A549 (cell line): ENCODE data around the gene C1orf53.

Experiments used
- CHD2 ChIP-seq: fragments of 150-350 bp; IDR thresholded peaks from 2 replicates; pipeline ENCODE4 v1.6.1; 2014; ENCODE audit warnings: low read length; ENCODE audit not compliant: partially characterized antibody
- CHD4 ChIP-seq: fragments of 200-600 bp; sonication (generic); IDR thresholded peaks from 2 replicates; pipeline ENCODE4 v1.6.1; 2016; ENCODE audit warnings: antibody characterized with exemption, mild to moderate bottlenecking, borderline replicate concordance
- ESRRA ChIP-seq: fragments of 150-350 bp; IDR thresholded peaks from 2 replicates; pipeline ENCODE4 v1.6.1; 2014; ENCODE audit warnings: mild to moderate bottlenecking, low read length, borderline replicate concordance
- MAFK ChIP-seq: fragments of 450-650 bp; IDR thresholded peaks from 2 replicates; pipeline ENCODE4 v1.6.1; 2014; ENCODE audit not compliant: partially characterized antibody
- NFE2L2 ChIP-seq: fragments of 150-350 bp; conservative IDR thresholded peaks from 2 replicates; pipeline ENCODE4 v1.6.1; 2014; ENCODE audit warnings: low read length
- PBX3 ChIP-seq: IDR thresholded peaks from 2 replicates; pipeline ENCODE4 v1.6.1; 2012
- POLR2A ChIP-seq: IDR thresholded peaks from 2 replicates; pipeline ENCODE4 v1.6.1; 2012; ENCODE audit warnings: mild to moderate bottlenecking, low read length
- TP53 ChIP-seq: fragments of 250-450 bp; sonication (Bioruptor Pico); IDR thresholded peaks from 2 replicates; pipeline ENCODE4 v1.5.0; 2021; ENCODE audit warnings: mild to moderate bottlenecking, moderate library complexity
- TF ChIP-seq, protein P1 (sequence below): fragments of >200 bp; sonication (Bioruptor Twin); formaldehyde crosslinking; IDR thresholded peaks from 3 replicates; pipeline ENCODE4 v1.5.1; 2016

- TF ChIP-seq TP53 (CRISPR knock-in tag) (no peak), PBX3 (no peak), POLR2A (no peak), CHD2 (no peak), MAFK (peak; percentile 78), NFE2L2 (0 out of 2 replicates have a peak, but pooled peaks have one; percentile 7), CHD4 (no peak), ESRRA (no peak)
- TF ChIP-seq, protein P1, sequence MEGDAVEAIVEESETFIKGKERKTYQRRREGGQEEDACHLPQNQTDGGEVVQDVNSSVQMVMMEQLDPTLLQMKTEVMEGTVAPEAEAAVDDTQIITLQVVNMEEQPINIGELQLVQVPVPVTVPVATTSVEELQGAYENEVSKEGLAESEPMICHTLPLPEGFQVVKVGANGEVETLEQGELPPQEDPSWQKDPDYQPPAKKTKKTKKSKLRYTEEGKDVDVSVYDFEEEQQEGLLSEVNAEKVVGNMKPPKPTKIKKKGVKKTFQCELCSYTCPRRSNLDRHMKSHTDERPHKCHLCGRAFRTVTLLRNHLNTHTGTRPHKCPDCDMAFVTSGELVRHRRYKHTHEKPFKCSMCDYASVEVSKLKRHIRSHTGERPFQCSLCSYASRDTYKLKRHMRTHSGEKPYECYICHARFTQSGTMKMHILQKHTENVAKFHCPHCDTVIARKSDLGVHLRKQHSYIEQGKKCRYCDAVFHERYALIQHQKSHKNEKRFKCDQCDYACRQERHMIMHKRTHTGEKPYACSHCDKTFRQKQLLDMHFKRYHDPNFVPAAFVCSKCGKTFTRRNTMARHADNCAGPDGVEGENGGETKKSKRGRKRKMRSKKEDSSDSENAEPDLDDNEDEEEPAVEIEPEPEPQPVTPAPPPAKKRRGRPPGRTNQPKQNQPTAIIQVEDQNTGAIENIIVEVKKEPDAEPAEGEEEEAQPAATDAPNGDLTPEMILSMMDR: no peak
Observed at GRCh38 chr1:197899037-197899436, 3.4 kb upstream of the C1orf53 start.
